Activated naive CD4-positive, alpha-beta T cell treated with anti-CD3 and anti-CD28 coated beads, Interleukin-2, amount 50 U/mL, for 24 hours (primary cell): ENCODE data around the gene ARMH3.

Source experiments
- H3K27ac Mint-ChIP-seq: one replicate; pipeline ENCODE4 v1.8.0; 2021; ENCODE audit warnings: mild to moderate bottlenecking, mixed read lengths
- H3K27me3 Mint-ChIP-seq: one replicate; pipeline ENCODE4 v1.8.0; 2021; ENCODE audit warnings: mixed read lengths
- H3K36me3 Mint-ChIP-seq: one replicate; pipeline ENCODE4 v1.8.0; 2021; ENCODE audit warnings: mixed read lengths
- H3K4me1 Mint-ChIP-seq: one replicate; pipeline ENCODE4 v1.8.0; 2021; ENCODE audit warnings: mixed read lengths
- H3K4me3 Mint-ChIP-seq: one replicate; pipeline ENCODE4 v1.8.0; 2021; ENCODE audit warnings: mild to moderate bottlenecking, mixed read lengths
- H3K9me3 Mint-ChIP-seq: one replicate; pipeline ENCODE4 v1.8.0; 2021; ENCODE audit warnings: mixed read lengths

ARMH3 gene

GRCh38 chr10:101834341-101834740, 221.6 kb downstream of the ARMH3 start:
- no peak overlapping the region for H3K4me3 Mint-ChIP-seq
- H3K9me3 Mint-ChIP-seq = no peaks in the 10 kb centered on the region
- H3K36me3 Mint-ChIP-seq = no peaks in the 10 kb centered on the region
- H3K27ac Mint-ChIP-seq = no peak overlapping the region
- H3K27me3 Mint-ChIP-seq = no peaks in the 10 kb centered on the region
- H3K4me1 Mint-ChIP-seq = peaks cover 59% of the 10 kb centered on the region

- H3K4me3 Mint-ChIP-seq = no peak overlapping the region
Measured at GRCh38 chr10:101833466-101833865, 222.5 kb downstream of the ARMH3 start.

GRCh38 chr10:101832325-101832771, 223.6 kb downstream of the ARMH3 start:
- Mint-ChIP-seq H3K27me3 (no peaks in the 10 kb centered on the region), H3K9me3 (no peaks in the 10 kb centered on the region), H3K27ac (no peak overlapping the region), H3K36me3 (no peaks in the 10 kb centered on the region), H3K4me1 (peaks cover 58% of the 10 kb centered on the region), H3K4me3 (no peak overlapping the region)

More at GRCh38 chr10:101833466-101833865, 222.5 kb downstream of the ARMH3 start:
- no peaks in the 10 kb centered on the region for H3K36me3 Mint-ChIP-seq
- H3K27ac Mint-ChIP-seq = peak overlapping the region; percentile 60
- H3K9me3 Mint-ChIP-seq = no peaks in the 10 kb centered on the region
- peaks cover 58% of the 10 kb centered on the region for H3K4me1 Mint-ChIP-seq
- no peaks in the 10 kb centered on the region for H3K27me3 Mint-ChIP-seq

DNA sequence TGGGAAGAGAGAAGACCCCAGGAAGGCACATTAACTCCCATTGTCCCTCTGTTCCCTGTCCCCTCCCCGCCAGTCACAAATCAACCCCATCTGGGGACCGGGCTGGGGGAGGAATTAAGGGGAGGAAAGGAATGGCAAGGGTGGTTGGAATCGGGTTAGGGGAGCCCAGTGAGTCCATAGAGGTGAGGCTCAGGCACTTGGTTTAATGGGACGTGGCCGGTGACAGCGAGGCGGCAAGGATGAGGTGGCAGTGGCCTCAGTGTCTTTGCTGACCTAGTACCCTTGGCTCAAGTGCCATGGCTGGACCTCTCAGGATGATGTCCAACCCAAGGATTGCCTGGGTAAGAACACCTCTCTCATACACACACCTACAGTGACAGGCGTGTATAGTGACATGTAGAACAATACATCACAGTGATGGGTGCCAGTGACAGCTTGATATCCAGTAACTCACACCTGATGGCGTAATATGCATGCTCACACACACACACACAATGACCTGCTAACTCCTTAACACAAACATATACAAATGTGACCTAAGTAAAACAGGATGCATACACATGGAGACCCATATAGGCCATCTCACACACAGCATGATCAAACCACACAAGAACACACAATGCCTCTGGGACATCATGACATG, 224.7 kb downstream of the ARMH3 start:
- H3K36me3 Mint-ChIP-seq = no peaks in the 10 kb centered on the region
- H3K27ac Mint-ChIP-seq = peak overlapping the region; percentile 97
- H3K27me3 Mint-ChIP-seq = no peaks in the 10 kb centered on the region
- no peaks in the 10 kb centered on the region for H3K9me3 Mint-ChIP-seq
- H3K4me3 Mint-ChIP-seq = peak overlapping the region; percentile 80
- peaks cover 58% of the 10 kb centered on the region for H3K4me1 Mint-ChIP-seq

DNA sequence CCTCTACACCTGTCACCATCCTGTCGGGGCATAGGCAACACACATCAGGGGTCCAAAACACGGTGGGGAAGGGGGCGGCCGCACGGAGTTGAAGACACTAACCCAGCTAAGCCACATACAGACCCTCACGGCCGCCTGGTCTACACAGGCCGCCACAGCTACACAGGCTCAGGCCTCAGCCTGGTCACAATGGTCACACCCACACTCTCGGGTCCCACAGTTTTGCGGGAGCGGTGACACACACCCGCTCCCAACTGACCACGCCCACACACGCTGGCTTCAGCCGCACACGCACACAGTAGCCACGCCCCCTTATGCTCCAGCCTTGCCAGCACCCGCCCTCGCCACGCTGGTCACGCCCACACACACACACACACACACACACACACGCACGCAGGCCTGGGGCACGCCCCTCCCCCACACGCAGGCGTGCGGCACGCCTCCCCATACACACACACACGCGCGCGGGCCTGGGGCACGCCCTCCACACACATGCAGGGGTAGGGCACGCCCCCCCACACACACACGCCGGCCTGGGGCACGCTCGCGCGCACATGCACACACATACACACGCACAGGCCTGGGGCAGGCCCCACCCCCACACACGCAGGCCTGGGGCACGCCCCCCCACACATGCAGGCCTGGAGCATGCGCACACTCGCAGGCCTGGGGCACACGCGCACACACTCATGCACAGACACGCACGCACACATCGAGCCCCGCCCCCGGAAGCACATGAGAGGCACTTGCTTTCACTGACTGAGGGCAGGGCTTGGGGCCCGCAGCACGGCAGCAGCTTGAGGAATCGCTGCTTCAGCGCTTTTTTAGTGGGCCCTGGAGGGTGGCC, 225.4 kb downstream of the ARMH3 start:
- Mint-ChIP-seq H3K9me3 (no peaks in the 10 kb centered on the region), H3K27me3 (no peaks in the 10 kb centered on the region), H3K4me1 (peaks cover 52% of the 10 kb centered on the region), H3K36me3 (no peaks in the 10 kb centered on the region), H3K27ac (peak overlapping the region; percentile 97), H3K4me3 (peak overlapping the region; percentile 80)

DNA sequence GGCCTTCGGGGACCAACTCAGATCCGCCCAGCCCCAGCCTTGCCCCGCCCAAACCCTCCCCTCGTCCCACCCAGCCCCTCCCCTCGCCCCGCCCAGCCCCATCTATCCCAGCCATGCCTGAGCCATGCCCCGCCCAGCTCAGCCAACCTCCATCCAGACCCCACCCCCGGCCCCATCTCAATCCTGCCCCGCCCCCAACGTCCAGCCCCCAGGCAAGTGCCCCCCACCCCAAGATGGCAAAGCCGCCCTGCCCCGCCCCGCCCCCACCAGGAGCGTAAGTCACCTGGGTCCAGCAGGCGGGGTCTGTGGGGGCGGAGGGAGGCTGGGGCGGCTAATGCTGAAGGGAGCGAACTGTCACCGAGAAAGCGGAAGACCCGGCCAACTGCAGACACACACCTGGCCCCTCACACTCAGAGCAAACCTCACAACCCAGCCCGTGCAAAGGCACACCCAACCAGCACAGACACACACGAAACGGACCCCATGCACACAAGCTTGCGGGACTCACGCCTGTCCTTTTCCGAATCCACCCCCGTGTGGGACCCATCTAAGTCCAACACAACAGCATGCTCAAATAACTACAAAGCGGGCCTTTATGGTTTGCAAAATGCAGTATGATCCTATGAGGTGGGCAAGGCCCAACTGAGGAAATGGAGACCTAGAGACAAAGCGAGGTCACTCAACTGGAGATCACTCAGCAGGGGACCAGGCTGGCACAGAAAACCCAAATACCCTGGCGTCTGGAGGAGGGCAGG, 226.2 kb downstream of the ARMH3 start:
- H3K4me1 Mint-ChIP-seq = peaks cover 46% of the 10 kb centered on the region
- H3K4me3 Mint-ChIP-seq = peak overlapping the region; percentile 80
- H3K27me3 Mint-ChIP-seq = no peaks in the 10 kb centered on the region
- H3K9me3 Mint-ChIP-seq = no peaks in the 10 kb centered on the region
- peak overlapping the region; percentile 97 for H3K27ac Mint-ChIP-seq
- H3K36me3 Mint-ChIP-seq = no peaks in the 10 kb centered on the region

DNA sequence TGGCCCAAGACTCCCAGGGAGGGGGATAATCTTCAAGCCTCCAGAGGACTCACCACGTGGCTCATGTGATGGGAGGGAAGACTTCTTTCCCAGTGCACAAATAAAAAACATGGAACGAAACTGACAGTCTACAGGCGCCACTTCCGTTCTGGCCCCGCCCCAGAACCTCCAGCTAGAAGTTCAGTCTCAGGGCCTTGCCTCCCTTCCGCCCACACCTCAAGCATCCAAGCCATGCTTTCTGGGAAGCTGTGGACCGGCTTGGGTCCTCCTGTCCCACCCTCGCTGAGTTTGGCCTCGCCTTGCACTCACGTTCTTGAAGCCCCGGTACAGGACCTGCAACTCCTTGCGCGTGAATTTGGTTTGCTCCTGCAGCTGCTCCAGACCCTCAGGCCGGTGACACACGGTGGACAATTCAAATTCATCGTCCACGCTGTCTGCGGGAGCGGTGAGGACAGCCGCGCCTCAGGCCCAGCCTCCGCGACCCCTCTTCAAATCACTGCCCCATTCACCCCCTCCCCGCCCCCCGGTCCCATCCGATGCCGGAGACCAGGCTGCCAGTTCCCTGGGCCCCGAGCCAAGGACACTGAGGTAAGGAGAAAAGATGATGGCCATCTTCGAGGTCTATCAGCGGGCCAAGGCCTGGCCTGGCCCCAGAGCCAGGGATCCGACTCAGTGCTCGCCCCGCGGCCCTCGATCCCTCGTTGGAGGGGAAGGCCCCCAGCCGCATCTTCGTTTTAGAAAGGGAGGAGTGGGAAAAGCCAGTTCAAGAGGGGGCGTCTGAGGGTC, 227.0 kb downstream of the ARMH3 start:
- Mint-ChIP-seq H3K27ac (no peak overlapping the region), H3K36me3 (no peaks in the 10 kb centered on the region), H3K4me3 (no peak overlapping the region), H3K4me1 (peaks cover 38% of the 10 kb centered on the region), H3K9me3 (no peaks in the 10 kb centered on the region), H3K27me3 (no peaks in the 10 kb centered on the region)

DNA sequence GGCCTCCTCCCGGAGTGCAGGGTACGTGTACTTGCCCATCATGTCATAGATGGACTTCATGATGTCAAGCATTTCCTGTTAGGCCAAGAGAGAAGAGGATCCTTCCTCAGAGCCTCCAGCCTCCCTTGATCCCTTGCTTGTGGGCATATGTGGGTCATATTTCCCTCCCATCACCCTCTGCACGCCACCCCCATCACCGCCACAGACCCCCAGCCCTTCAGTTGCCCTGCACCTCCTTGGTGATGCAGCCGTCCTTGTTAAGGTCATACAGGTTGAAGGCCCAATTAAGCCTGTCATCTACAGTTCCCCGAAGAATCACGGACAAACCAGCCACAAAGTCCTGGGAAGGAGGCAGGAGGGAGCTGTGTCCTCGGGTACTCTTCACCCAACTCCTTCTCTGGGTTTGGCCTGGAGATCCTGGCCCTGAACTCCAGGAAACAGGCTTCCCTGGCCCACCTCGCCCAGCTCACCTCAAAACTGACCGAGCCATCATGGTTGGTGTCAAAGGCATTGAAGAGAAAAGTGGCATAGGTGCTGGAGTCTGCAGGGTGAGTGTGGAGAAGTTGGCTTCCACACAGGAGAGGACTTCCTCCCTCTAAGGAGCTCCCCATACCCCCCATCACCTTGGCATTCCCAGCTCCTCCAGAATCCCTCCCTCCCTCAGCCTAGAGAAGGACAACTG, 227.9 kb downstream of the ARMH3 start:
- Mint-ChIP-seq H3K36me3 (no peaks in the 10 kb centered on the region), H3K27ac (no peak overlapping the region), H3K9me3 (no peaks in the 10 kb centered on the region), H3K27me3 (no peaks in the 10 kb centered on the region), H3K4me3 (no peak overlapping the region), H3K4me1 (peaks cover 29% of the 10 kb centered on the region)

GRCh38 chr10:101826852-101827434, 229.0 kb downstream of the ARMH3 start:
- Mint-ChIP-seq H3K4me3 (no peak overlapping the region), H3K27me3 (no peaks in the 10 kb centered on the region), H3K9me3 (no peaks in the 10 kb centered on the region), H3K4me1 (peaks cover 23% of the 10 kb centered on the region), H3K27ac (no peak overlapping the region), H3K36me3 (no peaks in the 10 kb centered on the region)

DNA sequence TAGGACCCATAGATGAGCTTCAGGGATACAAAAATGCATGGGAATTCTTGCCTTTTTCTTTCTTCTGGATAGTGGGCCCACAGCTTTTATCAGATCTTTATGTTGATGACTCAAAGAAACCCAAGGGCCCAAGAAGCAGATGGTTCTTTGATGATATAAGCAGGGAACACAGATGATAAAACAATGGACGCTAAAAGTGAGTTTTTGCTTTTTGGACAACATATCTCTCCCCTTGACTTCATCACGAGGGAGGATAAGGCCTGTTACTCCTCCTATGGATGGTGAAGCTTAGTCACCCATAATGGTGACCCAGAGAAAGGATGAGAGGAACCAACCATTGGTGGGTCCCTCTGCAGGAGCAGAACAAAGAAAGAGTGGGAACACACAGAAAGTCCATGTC, 231.2 kb downstream of the ARMH3 start:
- H3K4me1 Mint-ChIP-seq = peaks cover 11% of the 10 kb centered on the region
- no peak overlapping the region for H3K27ac Mint-ChIP-seq
- H3K27me3 Mint-ChIP-seq = no peaks in the 10 kb centered on the region
- H3K4me3 Mint-ChIP-seq = no peak overlapping the region
- H3K9me3 Mint-ChIP-seq = no peaks in the 10 kb centered on the region
- H3K36me3 Mint-ChIP-seq = no peaks in the 10 kb centered on the region

- no peaks in the 10 kb centered on the region for H3K9me3 Mint-ChIP-seq
- no peaks in the 10 kb centered on the region for H3K27me3 Mint-ChIP-seq
- peak overlapping the region; percentile 100 for H3K27ac Mint-ChIP-seq
- H3K36me3 Mint-ChIP-seq = peaks cover 2% of the 10 kb centered on the region
- H3K4me1 Mint-ChIP-seq = peaks cover 35% of the 10 kb centered on the region
- peak overlapping the region; percentile 99 for H3K4me3 Mint-ChIP-seq
Measured at GRCh38 chr10:101818872-101819633, 236.9 kb downstream of the ARMH3 start.

DNA sequence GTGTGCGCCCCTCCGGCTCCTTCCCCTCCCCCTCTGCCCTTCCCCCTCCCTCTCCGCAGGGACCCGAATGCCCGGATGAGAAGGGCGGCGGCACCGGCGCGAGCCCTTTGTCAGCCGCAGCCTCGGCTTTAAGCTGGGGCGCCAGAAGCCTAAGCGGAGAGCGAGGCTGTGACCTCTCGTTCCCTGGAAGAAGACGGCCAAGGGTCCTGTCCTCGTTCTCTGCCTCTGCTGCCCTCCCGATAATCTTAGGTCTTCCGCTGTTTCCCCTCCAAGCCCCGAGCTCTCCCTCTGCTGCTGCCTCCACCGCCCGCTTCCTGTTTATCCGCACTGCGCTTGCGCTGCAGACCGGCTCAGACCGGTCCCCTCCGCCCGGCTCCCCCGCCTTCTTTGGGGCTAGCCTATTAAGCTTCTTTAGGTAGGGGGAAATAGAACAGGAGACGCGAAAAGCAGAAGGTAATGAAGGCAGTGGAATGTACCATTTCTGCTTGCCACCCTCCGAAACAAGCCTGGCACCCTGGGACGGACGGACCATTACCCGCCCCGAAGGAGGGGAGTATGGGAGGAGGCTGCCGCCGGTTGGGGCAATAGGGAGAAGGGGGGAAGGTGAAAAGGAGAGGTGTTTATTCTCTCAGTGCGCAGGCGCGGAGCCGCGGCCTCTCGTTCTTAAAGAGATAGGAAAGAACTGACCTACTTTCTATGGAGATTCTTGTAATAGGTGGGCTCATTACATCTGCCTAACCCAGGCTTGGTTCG, 237.7 kb downstream of the ARMH3 start, which contains the start of gene OGA:
OGA (minus strand) TSS at position 326 of the 753 bp plus-strand sequence. CDS start 422 bp downstream, outside the sequence.
- peak within 1 kb of the TSS; percentile 99 for H3K4me3 Mint-ChIP-seq
- peak within 1 kb of the TSS; percentile 100 for H3K27ac Mint-ChIP-seq
- H3K36me3 Mint-ChIP-seq = peaks cover 4% of the 10 kb centered on the region
- no peaks in the 10 kb centered on the region for H3K27me3 Mint-ChIP-seq
- H3K9me3 Mint-ChIP-seq = no peaks in the 10 kb centered on the region
- H3K4me1 Mint-ChIP-seq = peaks cover 43% of the 10 kb centered on the region
